Transverse colon (tissue), 3 donors: Measurements from ENCODE around the gene AMER2.

ENCODE experiments used
- CTCF ChIP-seq, 5 experiments: fragments of 200-600 bp in 3 of 5; fragments of 450-650 bp in 2 of 5; sonication (generic) in 3 of 5; IDR thresholded peaks; 1 replicate in 2 of 5; 2 replicates in 3 of 5; pipeline ENCODE4 v1.5.1; 2016 to 2017; ENCODE audit warnings: antibody characterized with exemption in 5 of 5, inconsistent platforms in 3 of 5, mild to moderate bottlenecking in 2 of 5, moderate library complexity in 1 of 5
- POLR2A ChIP-seq: fragments of 450-650 bp; IDR thresholded peaks from one replicate; pipeline ENCODE4 v1.6.1; 2016; ENCODE audit warnings: antibody characterized with exemption, mild to moderate bottlenecking, moderate library complexity

DNA sequence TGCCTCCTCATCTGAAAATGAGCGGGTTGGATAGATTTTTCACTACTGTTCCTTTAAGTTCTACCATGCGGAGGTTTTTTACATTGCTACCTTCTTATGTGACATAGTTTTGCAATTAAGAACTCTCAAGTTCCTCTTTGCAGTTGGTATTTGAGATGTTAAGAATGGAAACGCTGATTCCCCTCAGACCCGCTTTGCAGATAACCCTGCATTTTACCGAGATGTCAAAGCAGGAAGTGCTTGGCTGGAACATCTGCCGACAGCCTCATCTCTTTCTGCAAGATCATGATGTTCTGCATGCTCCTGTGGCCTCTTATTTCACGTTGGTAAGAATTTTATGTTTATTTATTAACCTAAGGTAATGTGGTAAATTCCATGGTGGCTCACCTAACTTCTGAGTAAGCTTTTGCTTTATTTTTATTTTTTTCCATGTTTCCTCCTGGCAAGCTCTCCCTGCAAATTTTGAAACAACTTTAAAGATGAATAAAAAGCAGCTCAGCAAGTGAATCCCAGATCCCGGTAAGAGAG lies 53.6 kb downstream of the AMER2 start:
- no peak for TF ChIP-seq POLR2A
- TF ChIP-seq CTCF (IDR thresholded peaks at IDR 0.05) = no peak
